ENCODE results near the gene TMPRSS13.
"Not testable (repeated sequence)": the region's sequence is repeated elsewhere in the genome, so short reads cannot be mapped to it uniquely, and the experiment has no call there.

Gene TMPRSS13

GRCh38 chr11:117870103-117870952 lies 58.9 kb downstream of the TMPRSS13 start:
- no peak for DNase-seq

- DNase-seq: no peak
Observed at GRCh38 chr11:117869604-117870003, 59.6 kb downstream of the TMPRSS13 start.

- no peak for DNase-seq
Observed at GRCh38 chr11:117868815-117869561, 60.2 kb downstream of the TMPRSS13 start.

- DNase-seq: no peak
Observed at GRCh38 chr11:117868088-117868487, 61.1 kb downstream of the TMPRSS13 start.

- DNase-seq: no peak
Observed at GRCh38 chr11:117866526-117866925, 62.7 kb downstream of the TMPRSS13 start.

- DNase-seq: not testable (repeated sequence)
Observed at GRCh38 chr11:117865546-117865945, 63.7 kb downstream of the TMPRSS13 start.

GRCh38 chr11:117863383-117863782 lies 65.8 kb downstream of the TMPRSS13 start:
- DNase-seq: no peak

GRCh38 chr11:117862753-117863152 lies 66.4 kb downstream of the TMPRSS13 start:
- DNase-seq: no peak

- no peak for DNase-seq
Observed at GRCh38 chr11:117862019-117862725, 67.0 kb downstream of the TMPRSS13 start.

GRCh38 chr11:117861151-117862018 lies 67.8 kb downstream of the TMPRSS13 start:
- DNase-seq: no peak

- no peak for DNase-seq
Observed at GRCh38 chr11:117860139-117860538, 69.1 kb downstream of the TMPRSS13 start.

GRCh38 chr11:117859488-117860112 lies 69.6 kb downstream of the TMPRSS13 start:
- no peak for DNase-seq

GRCh38 chr11:117859061-117859460 lies 70.1 kb downstream of the TMPRSS13 start:
- DNase-seq: no peak

GRCh38 chr11:117857734-117858414 lies 71.3 kb downstream of the TMPRSS13 start:
- no peak for DNase-seq

- no peak for DNase-seq
Observed at GRCh38 chr11:117855912-117856651, 73.1 kb downstream of the TMPRSS13 start.

GRCh38 chr11:117855186-117855845 lies 73.9 kb downstream of the TMPRSS13 start:
- DNase-seq: no peak

- no peak for DNase-seq
Observed at GRCh38 chr11:117852309-117852708, 76.9 kb downstream of the TMPRSS13 start.

- no peak for DNase-seq
Observed at GRCh38 chr11:117851852-117852251, 77.3 kb downstream of the TMPRSS13 start.

- DNase-seq: no peak
Observed at GRCh38 chr11:117851106-117851505, 78.1 kb downstream of the TMPRSS13 start.

Measured in CD4-positive, alpha-beta T cell treated with Interleukin-4 for 1 hour (primary cell).